ENCODE results near the gene CACNA1A. TPM values are rescaled to one million over a fixed set of nuclear protein-coding genes. Genes with fewer than 3 reads are reported as not detected.

CACNA1A gene
- total RNA-seq, 4 donors from 2014 or later: 0.33 to 0.75 (median 0.43) TPM

DNA sequence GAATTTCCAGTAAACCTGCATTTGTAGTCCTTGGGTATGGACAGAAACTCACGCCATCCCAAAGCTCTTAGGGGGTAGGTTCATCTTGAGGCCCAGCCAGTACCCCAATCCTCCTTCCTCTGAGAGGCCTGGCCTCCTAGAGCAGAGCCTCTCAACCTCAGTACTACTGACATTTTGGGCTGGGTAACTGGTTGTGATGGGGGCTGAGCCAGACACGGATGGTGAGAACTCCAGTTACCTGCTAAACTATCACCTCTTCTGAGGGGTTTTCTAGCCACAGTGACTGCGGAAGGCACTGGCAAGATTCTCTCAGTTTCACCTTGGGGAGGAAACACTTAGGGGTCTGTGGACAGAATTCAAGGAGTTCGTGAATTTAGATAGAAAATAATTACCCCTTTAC, 156.2 kb downstream of the CACNA1A start:
- no peak for DNase-seq (ENCODE audit: extremely low spot score)
- 84% methylated on average over 3 of the region's 4 CpGs for WGBS
- H3K27ac ChIP-seq (replicated peaks in 1 of 4): no peak overlapping the region
- TF ChIP-seq EP300 (IDR thresholded peaks at IDR 0.05) (no peak), POLR2AphosphoS5 (IDR thresholded peaks at IDR 0.05) (no peak), POLR2A (IDR thresholded peaks at IDR 0.05; ENCODE audit: low read depth) (no peak)
- TF ChIP-seq, protein P1, sequence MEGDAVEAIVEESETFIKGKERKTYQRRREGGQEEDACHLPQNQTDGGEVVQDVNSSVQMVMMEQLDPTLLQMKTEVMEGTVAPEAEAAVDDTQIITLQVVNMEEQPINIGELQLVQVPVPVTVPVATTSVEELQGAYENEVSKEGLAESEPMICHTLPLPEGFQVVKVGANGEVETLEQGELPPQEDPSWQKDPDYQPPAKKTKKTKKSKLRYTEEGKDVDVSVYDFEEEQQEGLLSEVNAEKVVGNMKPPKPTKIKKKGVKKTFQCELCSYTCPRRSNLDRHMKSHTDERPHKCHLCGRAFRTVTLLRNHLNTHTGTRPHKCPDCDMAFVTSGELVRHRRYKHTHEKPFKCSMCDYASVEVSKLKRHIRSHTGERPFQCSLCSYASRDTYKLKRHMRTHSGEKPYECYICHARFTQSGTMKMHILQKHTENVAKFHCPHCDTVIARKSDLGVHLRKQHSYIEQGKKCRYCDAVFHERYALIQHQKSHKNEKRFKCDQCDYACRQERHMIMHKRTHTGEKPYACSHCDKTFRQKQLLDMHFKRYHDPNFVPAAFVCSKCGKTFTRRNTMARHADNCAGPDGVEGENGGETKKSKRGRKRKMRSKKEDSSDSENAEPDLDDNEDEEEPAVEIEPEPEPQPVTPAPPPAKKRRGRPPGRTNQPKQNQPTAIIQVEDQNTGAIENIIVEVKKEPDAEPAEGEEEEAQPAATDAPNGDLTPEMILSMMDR (IDR thresholded peaks at IDR 0.05): no peak
- H3K9me3 ChIP-seq: peaks cover 0 to 22% (median 7%) of the 10 kb centered on the region in 4 donors
- intact Hi-C loops (cut with DNase I): no loop called here
- H3K36me3 ChIP-seq: no peaks in the 10 kb centered on the region
- H3K4me3 ChIP-seq: no peak overlapping the region
- no peaks in the 10 kb centered on the region for H3K4me1 ChIP-seq
- H3K27me3 ChIP-seq: peaks cover 0 to 31% (median 0%) of the 10 kb centered on the region in 4 donors

DNA sequence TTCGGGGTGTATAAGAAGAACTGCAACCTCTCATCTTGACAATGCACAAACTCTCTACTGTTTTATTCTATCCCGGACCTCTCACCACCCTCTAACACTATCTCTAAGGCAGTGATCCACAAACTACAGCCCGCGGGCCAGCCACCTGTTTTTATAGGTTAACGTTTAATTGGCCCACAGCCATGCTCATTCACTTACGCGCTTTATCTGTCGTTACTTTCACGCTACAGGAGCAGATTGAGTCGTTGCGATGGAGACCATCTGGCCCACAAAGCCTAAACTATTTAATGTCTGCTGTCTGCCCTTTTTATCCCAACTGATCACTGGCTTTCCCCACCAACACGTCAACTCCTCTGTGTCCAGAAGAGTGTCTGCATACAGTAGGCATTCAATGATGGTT, 158.9 kb downstream of the CACNA1A start:
- H3K36me3 ChIP-seq: no peaks in the 10 kb centered on the region
- peaks cover 0 to 28% (median 10%) of the 10 kb centered on the region in 4 donors for H3K9me3 ChIP-seq
- no peak for TF ChIP-seq EP300 (IDR thresholded peaks at IDR 0.05)
- TF ChIP-seq POLR2A (IDR thresholded peaks at IDR 0.05; ENCODE audit: low read depth): no peak
- TF ChIP-seq, protein P1 (IDR thresholded peaks at IDR 0.05): no peak
- intact Hi-C loops (cut with DNase I): no loop called here
- 61% methylated on average over 12 of the region's 12 CpGs for WGBS
- H3K27ac ChIP-seq (replicated peaks in 1 of 4): no peak overlapping the region
- no peaks in the 10 kb centered on the region for H3K4me1 ChIP-seq
- H3K4me3 ChIP-seq: no peak overlapping the region
- no peak for DNase-seq (ENCODE audit: extremely low spot score)
- peaks cover 0 to 24% (median 0%) of the 10 kb centered on the region in 4 donors for H3K27me3 ChIP-seq

DNA sequence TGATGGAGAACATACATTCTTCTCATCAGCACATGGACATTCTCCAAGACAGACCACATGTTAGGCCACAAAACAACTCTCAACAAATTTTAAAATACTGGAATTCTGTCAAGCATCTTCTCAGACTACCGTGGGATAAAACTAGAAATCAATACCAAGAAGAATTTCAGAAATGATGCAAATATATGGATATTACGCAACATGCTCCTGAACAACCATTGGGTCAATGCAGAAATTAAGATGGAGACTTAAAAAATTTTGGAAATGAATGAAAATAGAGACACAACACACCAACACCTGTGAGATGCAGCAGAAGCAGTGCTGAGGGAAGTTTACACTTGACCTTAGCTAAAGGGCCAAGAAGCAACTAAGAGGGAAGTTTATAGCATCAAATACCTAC, 162.8 kb downstream of the CACNA1A start:
- TF ChIP-seq POLR2A (IDR thresholded peaks at IDR 0.05; ENCODE audit: low read depth): no peak
- TF ChIP-seq, protein P1 (IDR thresholded peaks at IDR 0.05): no peak
- TF ChIP-seq EP300 (IDR thresholded peaks at IDR 0.05): no peak
- H3K4me1 ChIP-seq: no peaks in the 10 kb centered on the region
- intact Hi-C loops (cut with DNase I): no loop called here

DNA sequence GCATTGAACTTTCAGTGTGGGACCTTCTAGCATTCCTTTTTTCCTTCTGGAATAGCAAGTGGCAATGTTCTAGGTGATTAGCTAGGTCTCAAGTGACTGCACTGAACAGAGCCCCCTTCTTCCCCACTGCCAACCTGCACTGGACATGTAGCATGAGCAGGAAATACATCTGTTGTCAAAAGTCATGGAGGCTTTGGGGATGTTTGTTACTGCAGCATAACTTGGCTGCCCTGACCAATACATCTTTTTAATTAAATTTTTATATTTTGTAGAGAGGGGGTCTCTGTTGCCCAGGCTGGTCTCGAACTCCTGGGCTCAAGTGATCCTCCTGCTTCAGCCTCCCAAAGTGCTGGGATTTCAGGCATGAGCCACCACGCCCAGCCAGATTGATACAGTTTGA, 163.6 kb downstream of the CACNA1A start:
- Histone ChIP-seq H3K4me3 (no peak overlapping the region), H3K27ac (replicated peaks in 1 of 4) (no peak overlapping the region), H3K4me1 (no peaks in the 10 kb centered on the region), H3K9me3 (peaks cover 0 to 10% (median 4%) of the 10 kb centered on the region in 4 donors), H3K27me3 (peaks cover 0 to 31% (median 0%) of the 10 kb centered on the region in 4 donors), H3K36me3 (no peaks in the 10 kb centered on the region)
- DNase-seq (ENCODE audit: extremely low spot score): no peak
- TF ChIP-seq POLR2A (IDR thresholded peaks at IDR 0.05; ENCODE audit: low read depth) (no peak), POLR2AphosphoS5 (IDR thresholded peaks at IDR 0.05) (no peak), EP300 (IDR thresholded peaks at IDR 0.05) (no peak)
- TF ChIP-seq, protein P1 (IDR thresholded peaks at IDR 0.05): no peak
- 65% methylated on average over 2 of the region's 2 CpGs for WGBS
- intact Hi-C loops (cut with DNase I): no loop called here

More for the DNA sequence above, 162.8 kb downstream of the CACNA1A start:
- H3K36me3 ChIP-seq: no peaks in the 10 kb centered on the region
- peaks cover 0 to 35% (median 0%) of the 10 kb centered on the region in 4 donors for H3K27me3 ChIP-seq
- H3K4me3 ChIP-seq: no peak overlapping the region
- H3K9me3 ChIP-seq: peaks cover 0 to 10% (median 3%) of the 10 kb centered on the region in 4 donors
- 63% methylated on average over 2 of the region's 2 CpGs for WGBS
- H3K27ac ChIP-seq (replicated peaks in 1 of 4): no peak overlapping the region
- no peak for DNase-seq (ENCODE audit: extremely low spot score)

DNA sequence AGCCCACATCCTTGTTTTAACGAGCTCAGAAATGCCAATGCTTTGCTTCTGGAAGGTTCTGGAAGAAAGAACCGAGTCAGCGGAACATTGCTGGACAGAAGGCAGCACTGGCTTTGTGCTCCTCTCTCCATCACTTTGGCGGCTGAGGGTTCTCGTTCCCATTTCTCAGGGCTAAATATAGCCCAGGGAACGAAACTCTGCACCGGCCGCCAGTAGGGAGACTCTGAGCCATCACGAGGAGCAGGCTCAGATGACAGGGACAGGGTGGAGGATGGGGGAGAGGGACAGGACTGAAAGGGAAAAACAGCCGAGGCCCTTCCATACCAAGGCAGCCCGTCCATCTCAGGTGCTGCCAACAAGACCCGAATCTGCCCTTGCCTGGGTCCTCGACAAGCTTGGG, 166.4 kb downstream of the CACNA1A start:
- Histone ChIP-seq H3K4me1 (no peaks in the 10 kb centered on the region), H3K36me3 (no peaks in the 10 kb centered on the region), H3K27me3 (peaks cover 0 to 31% (median 0%) of the 10 kb centered on the region in 4 donors), H3K4me3 (no peak overlapping the region), H3K27ac (replicated peaks in 1 of 4) (no peak overlapping the region), H3K9me3 (peaks cover 0 to 30% (median 23%) of the 10 kb centered on the region in 4 donors)
- intact Hi-C loops (cut with DNase I): no loop called here
- DNase-seq (ENCODE audit: extremely low spot score): no peak
- 53% methylated on average over 13 of the region's 13 CpGs for WGBS
- TF ChIP-seq POLR2AphosphoS5 (IDR thresholded peaks at IDR 0.05) (no peak), POLR2A (IDR thresholded peaks at IDR 0.05; ENCODE audit: low read depth) (no peak), EP300 (IDR thresholded peaks at IDR 0.05) (no peak)
- TF ChIP-seq, protein P1 (IDR thresholded peaks at IDR 0.05): no peak

All from esophagus muscularis mucosa (tissue), 4 donors.